Measurements from ENCODE around the gene TMEM52.
"Not testable (repeated sequence)": the region's sequence is repeated elsewhere in the genome, so short reads cannot be mapped to it uniquely, and the experiment has no call there.

Gene TMEM52

DNA sequence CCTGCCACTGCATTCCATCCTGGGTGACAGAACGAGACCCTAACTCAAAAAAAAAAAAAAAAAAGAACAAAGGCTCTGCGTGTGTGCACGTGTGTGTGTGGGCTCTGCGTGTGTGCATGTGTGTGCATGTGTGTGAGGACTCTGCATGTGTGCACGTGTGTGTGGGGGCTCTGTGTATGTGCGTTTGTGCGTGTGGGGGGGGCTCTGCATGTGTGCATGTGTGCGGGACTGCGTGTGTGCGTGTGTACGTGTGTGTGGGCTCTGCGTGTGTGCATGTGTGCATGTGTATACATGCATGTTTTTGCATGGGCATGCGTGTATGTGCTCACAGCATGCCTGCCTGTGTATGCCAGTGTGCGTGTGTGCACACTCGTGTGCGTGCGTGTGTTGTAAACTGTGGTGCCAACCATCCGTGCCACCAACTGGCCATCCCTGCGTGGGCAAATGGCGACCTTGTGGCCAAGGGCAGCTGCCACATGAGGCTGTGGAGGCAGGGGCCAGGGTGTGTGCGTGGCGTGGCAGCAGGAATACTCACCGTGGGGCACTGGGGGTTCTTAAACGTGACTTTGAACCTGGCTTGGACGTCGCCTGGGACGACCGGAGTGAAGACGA lies 26.8 kb upstream of the TMEM52 start:
- DNase-seq (ENCODE audit: low spot score): no peak

DNA sequence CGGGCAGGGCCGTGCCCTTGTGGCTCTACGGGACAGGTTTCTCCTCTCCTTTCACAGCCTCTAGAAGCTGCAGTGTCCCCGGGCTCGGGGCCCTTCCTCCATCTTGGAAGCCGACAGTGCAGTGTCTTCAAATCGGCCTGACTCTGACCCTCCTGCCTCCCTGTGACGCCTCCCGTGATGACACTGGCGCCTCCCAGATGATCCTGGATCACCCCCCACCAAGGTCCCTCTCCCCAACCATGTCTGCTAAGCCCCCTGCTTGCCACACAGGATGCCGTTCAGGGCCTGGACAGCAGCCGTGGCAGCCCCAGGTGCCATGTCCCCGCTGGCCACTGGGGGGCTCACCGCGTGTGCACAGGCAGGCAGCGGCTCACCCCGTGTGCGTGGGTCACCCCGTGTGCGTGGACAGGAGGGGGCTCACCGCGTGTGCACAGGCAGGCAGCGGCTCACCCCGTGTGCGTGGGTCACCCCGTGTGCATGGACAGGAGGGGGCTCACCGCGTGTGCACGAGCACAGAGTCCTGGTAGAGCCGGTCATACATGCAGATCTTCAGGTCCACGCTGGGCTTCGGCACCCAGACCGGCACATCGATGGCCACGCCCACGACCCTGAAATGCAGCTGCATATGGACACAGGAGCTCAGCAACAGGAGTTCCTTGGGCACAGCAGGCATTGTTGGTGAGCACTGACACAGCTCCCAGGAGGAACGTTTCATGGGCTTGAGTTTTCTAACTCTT lies 24.9 kb upstream of the TMEM52 start:
- DNase-seq (ENCODE audit: low spot score): peak; percentile 55

DNA sequence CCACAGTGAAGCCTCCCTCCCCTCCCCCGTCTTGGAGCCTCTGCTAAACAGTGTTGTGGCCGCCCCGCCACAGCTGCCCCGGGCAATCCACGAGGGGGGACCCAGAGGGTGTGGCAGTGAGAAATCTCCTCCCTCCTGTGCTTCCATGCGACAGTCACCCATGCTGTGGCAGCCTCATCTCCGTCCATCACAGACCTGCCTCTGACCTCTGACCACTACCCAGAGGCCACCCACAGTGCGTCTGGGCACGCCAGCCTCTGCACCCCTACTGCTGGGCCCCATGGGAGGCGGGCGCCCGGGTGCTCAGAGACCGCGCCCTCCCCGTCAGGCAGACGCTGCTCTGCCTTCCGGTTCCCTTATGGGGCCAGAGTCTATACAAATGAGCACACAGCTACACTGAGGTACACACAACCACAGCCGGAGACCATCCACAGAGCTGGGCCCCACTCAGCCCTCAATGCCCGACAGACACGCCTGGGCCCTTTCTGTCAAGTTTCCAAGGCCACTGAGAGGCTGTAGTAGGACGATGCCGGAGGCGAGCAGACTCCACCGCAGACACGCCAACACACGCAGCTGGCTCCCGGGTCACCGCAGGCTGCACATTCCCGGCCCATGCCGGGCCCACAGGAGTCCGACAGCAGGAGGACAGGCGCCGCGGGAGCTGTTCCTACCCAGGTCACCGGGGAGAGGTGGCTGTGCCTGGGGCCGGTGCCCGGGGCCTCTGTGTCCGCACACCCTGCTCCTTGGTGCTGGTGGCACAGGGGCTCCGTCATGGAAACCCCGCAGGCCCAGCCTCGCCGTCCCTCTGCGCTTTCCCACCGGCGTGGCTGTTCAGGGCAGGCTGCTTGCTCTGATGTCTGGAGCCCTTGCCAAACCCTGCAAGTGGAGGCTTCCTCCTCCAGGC lies 23.9 kb upstream of the TMEM52 start:
- DNase-seq (ENCODE audit: low spot score): no peak

GRCh38 chr1:1941868-1942752 lies 23.0 kb upstream of the TMEM52 start:
- DNase-seq (ENCODE audit: low spot score): no peak

GRCh38 chr1:1941211-1941841 lies 22.2 kb upstream of the TMEM52 start:
- no peak for DNase-seq (ENCODE audit: low spot score)

DNA sequence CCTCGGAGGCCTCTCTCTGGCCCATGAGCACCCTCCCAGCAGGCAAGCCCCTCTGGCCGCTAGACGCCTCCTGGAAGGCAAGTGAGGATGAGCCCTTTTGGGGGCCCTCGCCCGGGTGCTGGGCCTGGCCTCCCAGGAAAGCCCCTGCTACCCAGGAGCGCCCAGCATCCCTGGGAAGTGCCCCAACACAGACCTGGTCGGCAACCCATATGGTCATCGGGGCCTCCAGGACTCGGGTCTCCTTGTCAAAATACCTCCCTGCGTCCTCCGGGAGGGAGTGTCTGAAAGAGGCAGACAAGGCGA lies 21.0 kb upstream of the TMEM52 start:
- no peak for DNase-seq (ENCODE audit: low spot score)

DNA sequence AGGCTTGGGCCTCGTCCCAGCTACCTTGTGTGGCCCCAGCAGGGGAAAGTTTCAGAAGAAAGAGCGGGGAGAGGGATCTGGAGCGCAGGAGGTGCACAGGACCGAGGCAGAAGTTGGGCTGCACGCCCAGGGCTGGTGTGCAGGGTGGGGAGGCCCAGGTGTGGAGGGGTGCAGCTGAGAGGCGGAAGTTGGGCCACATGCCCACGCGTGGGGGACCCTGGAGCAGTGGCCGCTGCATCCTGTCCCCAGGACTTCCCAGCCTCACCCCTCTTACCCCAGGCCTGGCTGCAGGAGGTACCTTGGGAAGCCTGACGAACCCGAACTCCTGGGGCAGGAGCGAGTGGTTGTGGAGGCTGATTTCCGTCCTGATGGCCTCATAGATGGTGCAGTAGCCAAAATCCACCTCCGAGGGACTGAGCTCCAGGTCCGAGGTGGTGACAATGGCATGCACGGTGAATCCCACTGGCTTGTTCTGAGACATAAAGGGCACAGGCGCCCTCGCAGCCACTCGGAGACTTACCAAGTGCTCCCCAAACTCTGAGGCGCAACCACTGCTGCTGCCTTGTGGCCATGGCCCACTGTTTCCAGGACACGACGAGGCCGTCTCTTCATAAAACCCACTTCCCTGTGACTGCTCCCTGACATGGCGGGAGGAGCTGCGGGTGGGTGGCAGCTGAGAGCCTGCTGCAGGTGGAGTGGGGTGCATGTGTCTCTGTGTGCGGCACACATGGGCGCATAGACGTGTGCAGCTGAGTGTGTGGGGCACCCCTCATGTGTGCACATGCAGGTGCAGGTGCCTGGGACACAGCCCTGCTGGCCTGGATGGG lies 20.4 kb upstream of the TMEM52 start:
- DNase-seq (ENCODE audit: low spot score): no peak

DNA sequence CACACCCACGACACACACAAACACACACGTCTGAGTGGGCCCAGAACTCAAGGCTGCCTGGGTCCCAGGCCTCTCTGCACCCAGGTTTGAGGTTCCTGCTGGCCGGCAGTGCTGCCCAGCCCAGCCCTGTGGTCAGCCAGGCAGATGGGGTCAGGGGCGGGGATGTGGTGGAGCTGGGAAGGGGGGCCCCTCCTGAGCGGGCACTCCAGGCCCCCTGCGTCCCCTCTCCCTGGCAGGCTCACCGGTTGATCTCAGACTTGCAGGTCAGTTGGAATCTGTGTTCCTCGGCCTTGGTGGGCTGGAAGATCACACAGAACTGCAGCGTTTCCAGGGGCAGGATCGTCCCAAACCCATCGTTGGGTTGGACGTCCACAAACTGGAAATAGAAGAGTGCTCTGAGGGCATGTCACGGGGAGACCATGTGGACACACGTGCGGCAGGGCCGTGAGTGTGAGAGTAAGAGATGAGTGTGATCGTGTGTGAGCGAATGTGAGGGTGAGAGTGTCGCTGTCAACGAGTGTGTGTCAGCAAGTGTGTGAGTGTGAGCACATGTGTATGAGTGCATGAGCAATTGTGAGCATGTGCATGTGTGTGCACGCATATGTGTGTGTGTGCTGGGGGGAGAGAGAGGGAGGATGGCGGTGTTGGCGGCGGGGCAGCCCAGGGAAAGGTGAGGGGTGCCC lies 19.7 kb upstream of the TMEM52 start:
- DNase-seq (ENCODE audit: low spot score): no peak

- no peak for DNase-seq (ENCODE audit: low spot score)
Observed at GRCh38 chr1:1938276-1938573, 19.1 kb upstream of the TMEM52 start.

DNA sequence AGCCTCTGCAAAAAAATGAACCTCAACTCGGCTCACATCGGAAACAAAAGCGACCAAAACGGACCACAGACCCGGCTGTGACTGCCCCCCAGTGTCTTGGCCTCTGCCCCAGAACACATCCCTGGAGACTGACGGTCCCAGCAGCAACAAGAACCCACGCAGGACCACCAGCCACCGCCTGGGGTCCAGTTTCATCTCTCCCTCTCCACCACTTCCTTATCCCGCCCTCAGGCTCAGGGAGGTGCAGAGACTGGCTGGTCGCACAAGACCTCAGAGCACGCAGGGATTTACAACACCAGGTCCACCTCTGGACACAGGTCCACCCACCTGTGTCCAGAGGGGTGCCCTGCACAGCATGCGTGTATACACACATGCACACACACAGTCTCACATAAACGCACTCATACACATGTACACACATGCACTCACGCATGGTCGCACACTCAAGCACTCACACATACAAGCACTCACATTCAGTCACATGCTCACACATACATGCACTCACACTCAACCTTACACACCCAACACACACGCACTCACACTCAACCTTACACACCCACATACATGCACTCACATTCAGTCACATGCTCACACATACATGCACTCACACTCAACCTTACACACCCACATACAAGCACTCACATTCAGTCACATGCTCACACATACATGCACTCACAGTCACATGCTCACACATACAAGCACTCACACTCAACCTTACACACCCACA lies 18.6 kb upstream of the TMEM52 start:
- DNase-seq (ENCODE audit: low spot score): no peak

GRCh38 chr1:1937061-1937460 lies 18.0 kb upstream of the TMEM52 start:
- DNase-seq (ENCODE audit: low spot score): no peak

DNA sequence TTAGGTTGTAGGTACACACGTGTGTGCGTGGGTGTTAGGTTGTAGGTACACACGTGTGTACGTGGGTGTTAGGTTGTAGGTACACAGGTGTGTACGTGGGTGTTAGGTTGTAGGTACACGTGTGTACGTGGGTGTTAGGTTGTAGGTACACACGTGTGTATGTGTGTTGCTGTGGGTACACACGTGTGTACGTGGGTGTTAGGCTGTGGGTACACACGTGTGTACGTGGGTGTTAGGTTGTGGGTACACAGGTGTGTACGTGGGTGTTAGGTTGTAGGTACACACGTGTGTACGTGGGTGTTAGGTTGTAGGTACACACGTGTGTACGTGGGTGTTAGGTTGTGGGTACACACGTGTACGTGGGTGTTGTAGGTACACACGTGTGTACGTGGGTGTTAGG lies 15.8 kb upstream of the TMEM52 start:
- DNase-seq (ENCODE audit: low spot score): not testable (repeated sequence)

DNA sequence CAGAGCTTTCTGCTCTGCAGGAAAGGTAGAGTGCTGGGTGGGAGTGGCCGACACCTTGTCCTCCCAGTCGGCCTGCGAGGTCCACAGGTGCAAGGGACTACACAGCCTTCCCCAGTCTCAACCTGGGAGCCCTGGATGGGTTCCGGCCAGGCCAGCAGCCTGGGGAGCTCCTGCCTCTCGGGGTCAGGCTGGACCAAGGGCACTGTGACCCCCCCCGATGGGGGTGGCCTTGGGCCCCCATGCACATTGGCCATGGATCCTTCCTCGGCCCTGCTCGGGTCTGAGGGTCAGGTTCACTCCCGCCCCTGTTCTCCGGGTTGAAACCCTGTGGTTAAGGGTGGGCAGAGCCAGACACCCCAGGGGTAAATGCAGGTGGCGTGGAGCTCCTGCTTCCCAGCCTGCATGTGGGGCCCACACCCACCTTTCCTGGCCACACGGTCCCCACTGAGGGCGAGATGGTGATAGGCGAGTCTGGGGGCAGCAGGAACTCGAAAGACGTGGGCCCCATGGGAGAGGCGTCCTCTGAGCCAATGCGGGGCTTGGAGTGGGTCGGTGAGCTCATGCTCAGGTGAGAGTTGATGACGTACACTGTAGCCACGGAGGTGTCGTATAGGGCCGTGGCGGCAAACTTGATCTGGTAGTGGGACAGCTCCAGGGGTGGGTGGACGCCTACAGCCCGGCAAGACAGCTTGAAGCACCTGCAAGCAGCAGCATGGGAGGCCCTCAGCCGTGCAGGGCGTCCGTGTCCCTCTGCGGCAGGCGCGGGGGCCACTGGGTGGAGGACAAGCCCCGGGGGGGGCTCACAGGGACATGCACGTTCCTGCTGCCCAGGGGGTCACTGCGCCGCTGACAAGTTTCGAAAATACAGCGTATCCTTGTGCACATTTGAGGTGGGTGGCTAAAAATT lies 10.8 kb upstream of the TMEM52 start:
- no peak for DNase-seq (ENCODE audit: low spot score)

- DNase-seq (ENCODE audit: low spot score): no peak
Observed at GRCh38 chr1:1929102-1929638, 10.1 kb upstream of the TMEM52 start.

GRCh38 chr1:1928231-1929101 lies 9.4 kb upstream of the TMEM52 start:
- no peak for DNase-seq (ENCODE audit: low spot score)

DNA sequence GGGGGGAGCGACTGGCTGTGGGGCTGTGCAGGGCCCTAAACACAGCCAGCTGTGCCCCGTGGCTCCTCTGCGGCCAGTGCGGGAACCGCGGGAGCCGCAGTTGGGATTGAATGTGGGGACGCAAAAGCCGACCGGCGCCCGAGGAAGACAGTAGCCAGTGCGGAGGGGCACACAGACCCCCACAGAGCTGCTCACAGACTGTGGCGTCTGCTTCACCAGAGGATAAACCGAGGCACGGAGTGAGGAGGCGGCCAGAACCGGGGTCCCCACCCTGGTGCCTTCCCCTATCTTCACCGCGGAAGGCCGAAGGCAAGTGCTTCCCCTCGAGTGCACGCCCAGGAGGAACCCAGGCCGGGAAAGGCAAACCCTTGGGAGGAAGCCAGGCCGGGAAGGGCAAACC lies 8.7 kb upstream of the TMEM52 start:
- DNase-seq (ENCODE audit: low spot score): no peak

All from cerebellar cortex (tissue), 1 donor.